GM20000 (cell line): ENCODE results near the gene RBPMS2.
A peak's percentile ranks its signal among the peaks of the same experiment; 100 is the strongest.
"Not testable (repeated sequence)": the region's sequence is repeated elsewhere in the genome, so short reads cannot be mapped to it uniquely, and the experiment has no call there.

Experiments
- DNase-seq: peaks from one replicate; pipeline ENCODE4 v3.0.0; 2012; ENCODE audit warnings: low spot score
- CTCF ChIP-seq: IDR thresholded peaks from 2 replicates; pipeline ENCODE4 v1.5.1; 2012; ENCODE audit warnings: mild to moderate bottlenecking, control low read depth; ENCODE audit errors: extremely low read depth, missing control alignments

The RBPMS2 gene

DNA sequence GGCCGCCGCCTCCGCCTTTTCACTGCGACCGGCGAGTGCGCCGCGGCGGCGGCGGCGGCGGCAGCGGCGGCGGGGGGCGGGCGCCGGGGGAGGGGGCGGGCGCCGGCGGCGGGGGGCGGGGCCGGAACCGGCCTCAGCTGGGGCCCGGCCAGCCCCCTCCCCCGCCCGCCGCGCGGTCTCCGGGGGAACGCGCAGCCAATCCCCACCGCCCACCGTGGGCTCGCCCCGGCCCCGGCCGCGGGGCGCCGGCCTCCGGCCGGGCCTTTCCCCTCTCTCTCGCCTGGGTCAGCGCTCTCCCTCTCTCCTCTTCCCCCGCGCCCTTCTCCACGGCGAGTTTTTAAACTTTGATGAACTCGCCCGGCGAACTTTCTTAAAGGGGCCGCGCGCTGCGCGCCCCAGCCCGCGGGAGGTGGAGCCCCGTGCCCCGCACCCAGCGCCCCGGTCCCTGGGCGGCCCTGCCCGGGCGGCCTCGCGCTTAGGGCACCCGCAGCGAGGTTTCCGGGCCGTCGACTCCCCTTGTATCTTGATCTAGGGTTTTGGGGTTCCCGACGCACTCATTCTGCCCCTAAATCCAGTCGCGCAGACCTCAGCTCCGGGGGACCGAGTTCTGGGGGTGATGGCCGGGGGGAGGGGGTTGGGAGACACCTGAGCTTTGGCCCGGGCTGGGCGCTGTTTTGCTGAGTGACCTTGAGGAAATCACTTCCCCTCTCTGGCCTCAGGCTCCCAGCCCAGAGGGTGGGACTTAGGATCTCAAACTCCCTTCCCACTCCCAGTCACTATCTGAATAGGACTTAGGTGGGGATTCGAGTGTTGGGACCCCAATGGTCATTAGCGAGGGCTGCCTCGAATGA is at the start of gene RBPMS2:
TSS of gene RBPMS2 (minus strand) at position 39 of the 851 bp plus-strand sequence. CDS start 270 bp downstream, outside the sequence.
- peak; percentile 80 for DNase-seq

GRCh38 chr15:64824929-64825430 is 49.6 kb upstream of the RBPMS2 start:
- no peak for TF ChIP-seq CTCF
- DNase-seq = no peak

More for the DNA sequence above, at the start of gene RBPMS2:
- no peak for TF ChIP-seq CTCF

GRCh38 chr15:64816452-64816851 is 41.1 kb upstream of the RBPMS2 start:
- DNase-seq = no peak
- TF ChIP-seq CTCF = no peak

DNA sequence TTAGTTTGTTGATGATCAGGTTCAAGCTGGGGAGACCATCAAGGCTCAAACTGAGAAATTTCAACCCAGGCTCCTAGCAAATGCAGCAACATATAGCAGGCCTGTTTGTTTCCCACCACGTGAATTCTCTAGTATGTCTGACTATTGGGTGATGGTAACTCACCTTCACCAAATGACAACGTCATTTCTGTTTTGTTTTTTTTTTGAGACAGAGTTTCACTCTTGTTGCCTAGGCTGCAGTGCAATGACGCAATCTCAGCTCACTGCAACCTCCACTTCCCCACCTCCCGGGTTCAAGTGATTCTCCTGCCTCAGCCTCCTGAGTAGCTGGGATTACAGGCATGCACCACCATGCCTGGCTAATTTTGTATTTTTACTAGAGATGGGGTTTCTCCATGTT is 39.6 kb upstream of the RBPMS2 start:
- not testable (repeated sequence) for DNase-seq

DNA sequence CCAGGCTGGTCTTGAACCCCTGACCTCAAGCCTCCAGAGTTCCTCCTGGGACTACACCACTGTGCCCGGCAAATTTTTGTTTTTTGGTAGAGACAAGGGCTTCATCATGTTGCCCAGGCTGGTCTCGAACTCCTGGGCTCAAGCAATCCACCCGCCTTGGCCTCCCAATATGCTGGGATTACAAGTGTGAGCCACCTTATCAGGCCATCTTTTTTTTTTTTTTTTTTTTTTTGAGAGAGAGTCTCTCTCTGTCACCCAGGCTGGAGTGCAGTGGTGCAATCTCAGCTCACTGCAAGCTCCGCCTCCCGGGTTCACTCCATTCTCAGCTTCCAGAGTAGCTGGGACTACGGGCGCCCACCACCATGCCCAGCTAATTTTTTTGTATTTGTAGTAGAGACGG is 38.9 kb upstream of the RBPMS2 start:
- DNase-seq = not testable (repeated sequence)

GRCh38 chr15:64813075-64813474 is 37.7 kb upstream of the RBPMS2 start:
- DNase-seq = no peak
- no peak for TF ChIP-seq CTCF

GRCh38 chr15:64810497-64811326 is 35.3 kb upstream of the RBPMS2 start:
- DNase-seq = no peak
- no peak for TF ChIP-seq CTCF

GRCh38 chr15:64809649-64810496 is 34.5 kb upstream of the RBPMS2 start:
- TF ChIP-seq CTCF = peak; percentile 91
- DNase-seq = peak; percentile 85
